ENCODE measurements around the gene TBCE.

GRCh38 chr1:235328271-235329138, 38.7 kb upstream of the TBCE start, which contains the start of gene GGPS1:
- TF ChIP-seq, protein P1, sequence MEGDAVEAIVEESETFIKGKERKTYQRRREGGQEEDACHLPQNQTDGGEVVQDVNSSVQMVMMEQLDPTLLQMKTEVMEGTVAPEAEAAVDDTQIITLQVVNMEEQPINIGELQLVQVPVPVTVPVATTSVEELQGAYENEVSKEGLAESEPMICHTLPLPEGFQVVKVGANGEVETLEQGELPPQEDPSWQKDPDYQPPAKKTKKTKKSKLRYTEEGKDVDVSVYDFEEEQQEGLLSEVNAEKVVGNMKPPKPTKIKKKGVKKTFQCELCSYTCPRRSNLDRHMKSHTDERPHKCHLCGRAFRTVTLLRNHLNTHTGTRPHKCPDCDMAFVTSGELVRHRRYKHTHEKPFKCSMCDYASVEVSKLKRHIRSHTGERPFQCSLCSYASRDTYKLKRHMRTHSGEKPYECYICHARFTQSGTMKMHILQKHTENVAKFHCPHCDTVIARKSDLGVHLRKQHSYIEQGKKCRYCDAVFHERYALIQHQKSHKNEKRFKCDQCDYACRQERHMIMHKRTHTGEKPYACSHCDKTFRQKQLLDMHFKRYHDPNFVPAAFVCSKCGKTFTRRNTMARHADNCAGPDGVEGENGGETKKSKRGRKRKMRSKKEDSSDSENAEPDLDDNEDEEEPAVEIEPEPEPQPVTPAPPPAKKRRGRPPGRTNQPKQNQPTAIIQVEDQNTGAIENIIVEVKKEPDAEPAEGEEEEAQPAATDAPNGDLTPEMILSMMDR (IDR thresholded peaks at IDR 0.05 in 2 of 3, conservative IDR thresholded peaks at IDR 0.05 in 1 of 3; ENCODE audit: borderline replicate concordance in 1 of 3, insufficient read depth in 1 of 3, low read depth in 2 of 3, low read length in 2 of 3): peak in 1 of 3 experiments; percentile 20; a peak in 1 of 6 replicates
- TF ChIP-seq YY1 (IDR thresholded peaks at IDR 0.05; ENCODE audit: extremely low read depth, insufficient replicate concordance, low read depth, low read length) (peak; percentile 77), EZH2 (IDR thresholded peaks at IDR 0.05) (no peak)

All from HCT116 (cell line).